GM12878 (cell line): ENCODE results near the gene IGF2R. TPM values are rescaled to one million over a fixed set of nuclear protein-coding genes. Genes with fewer than 3 reads are reported as not detected.

Experiments
- ATAC-seq: fragments of 200-7000 bp; cut with Tn5 transposase; 3 replicates; pipeline ENCODE4 v1.9.1; 2020; ENCODE audit warnings: mild to moderate bottlenecking, moderate library complexity
- BruUV-seq: library from RNA; stranded (reverse); fragments of 400-500 nt; replicated peaks from 2 replicates; lab custom pipeline; 2021; lab: Mats Ljungman, UMichigan
- CTCF ChIA-PET: fragments of 300-600 bp; sonication (Branson Sonifier 250); formaldehyde crosslinking; extraction: SDS; loops from one replicate; lab custom pipeline; 2021; ENCODE audit warnings: inconsistent platforms; lab: Yijun Ruan, JAX
- POLR2A ChIA-PET: fragments of 350-600 bp; formaldehyde crosslinking; extraction: SDS; loops from one replicate; lab custom pipeline; 2021; ENCODE audit warnings: inconsistent platforms; lab: Charles Lee
- RAD21 ChIA-PET: fragments of 300-600 bp; sonication (Branson Sonifier 250); formaldehyde crosslinking; loops from one replicate; lab custom pipeline; 2023; ENCODE audit warnings: antibody characterized with exemption; ENCODE audit not compliant: unreplicated experiment; lab: Charles Lee
- SMC1A ChIA-PET: fragments of 300-600 bp; sonication (Branson Sonifier 250); formaldehyde crosslinking; loops from one replicate; lab custom pipeline; 2023; ENCODE audit not compliant: unreplicated experiment, uncharacterized antibody; lab: Charles Lee
- DNase-seq: peaks from one replicate; pipeline ENCODE4 v3.0.0-alpha.2; 2011; ENCODE audit warnings: low read depth, low spot score
- FAIRE-seq: peaks from 3 replicates; lab custom pipeline; 2011; peaks lifted over from hg19 to GRCh38; lab: Jason Lieb, UNC
- H2AFZ ChIP-seq: 2 replicates; pipeline ENCODE4 v1.6.0; 2011; ENCODE audit warnings: low read depth, low read length, control low read depth; ENCODE audit not compliant: control insufficient read depth
- H3K27ac ChIP-seq: 2 replicates; pipeline ENCODE4 v1.5.1; 2011; ENCODE audit warnings: control low read depth; ENCODE audit not compliant: control insufficient read depth, insufficient read depth
- H3K27me3 ChIP-seq, 2 experiments: replicated peaks in 1 of 2; 2 replicates each; pipeline versions ENCODE4 v1.6.0 to v1.6.1; 2011; ENCODE audit warnings: low read length in 1 of 2; ENCODE audit not compliant: control insufficient read depth in 2 of 2, insufficient read depth in 2 of 2
- H3K36me3 ChIP-seq, 2 experiments: 2 replicates each; pipeline ENCODE4 v1.5.1; 2011; ENCODE audit warnings: low read length in 1 of 2; ENCODE audit not compliant: control insufficient read depth in 2 of 2, insufficient read depth in 2 of 2
- H3K4me1 ChIP-seq: 2 replicates; pipeline ENCODE4 v1.6.1; 2011; ENCODE audit warnings: mild to moderate bottlenecking, low read length, moderate library complexity, mixed read lengths; ENCODE audit not compliant: control insufficient read depth, insufficient read depth
- H3K4me2 ChIP-seq: 2 replicates; pipeline ENCODE4 v1.6.0; 2011; ENCODE audit warnings: control low read depth; ENCODE audit not compliant: control insufficient read depth, insufficient read depth
- H3K4me3 ChIP-seq: fragments of 200-600 bp; sonication (generic); 2 replicates; pipeline ENCODE4 v1.5.1; 2016
- H3K79me2 ChIP-seq: 2 replicates; pipeline ENCODE4 v1.6.0; 2011; ENCODE audit warnings: low read length; ENCODE audit not compliant: control insufficient read depth, insufficient read depth
- H3K9ac ChIP-seq: 2 replicates; pipeline ENCODE4 v1.8.0; 2011; ENCODE audit warnings: low read length, control low read depth, mixed read lengths; ENCODE audit not compliant: control insufficient read depth, insufficient read depth
- H3K9me3 ChIP-seq: replicated peaks from 3 replicates; pipeline ENCODE4 v1.5.1; 2011; ENCODE audit warnings: mild to moderate bottlenecking, low read length; ENCODE audit not compliant: control insufficient read depth, insufficient read depth
- H4K20me1 ChIP-seq: 2 replicates; pipeline ENCODE4 v1.6.0; 2011; ENCODE audit not compliant: control insufficient read depth, insufficient read depth
- ASH2L ChIP-seq: fragments of 300-600, 200-600 bp; sonication (generic); IDR thresholded peaks from 2 replicates; pipeline ENCODE4 v1.6.1; 2017; ENCODE audit warnings: low read depth, mild to moderate bottlenecking, borderline replicate concordance
- CHD1 ChIP-seq: IDR thresholded peaks from 2 replicates; pipeline ENCODE4 v1.6.1; 2012; ENCODE audit warnings: low read depth, low read length, improper control_type of control experiment
- CHD4 ChIP-seq: fragments of 200-600 bp; sonication (generic); IDR thresholded peaks from 2 replicates; pipeline ENCODE4 v1.6.1; 2016; ENCODE audit warnings: mild to moderate bottlenecking
- FOXK2 ChIP-seq: fragments of 450-650 bp; IDR thresholded peaks from 2 replicates; pipeline ENCODE4 v1.6.1; 2017; ENCODE audit warnings: mild to moderate bottlenecking, moderate library complexity
- MTA2 ChIP-seq: fragments of 450-650 bp; IDR thresholded peaks from 2 replicates; pipeline ENCODE4 v1.6.1; 2016; ENCODE audit warnings: low read depth, mild to moderate bottlenecking, moderate library complexity
- RAD21 ChIP-seq: IDR thresholded peaks from 2 replicates; pipeline ENCODE4 v1.6.1; 2011; ENCODE audit warnings: mild to moderate bottlenecking, low read depth, low read length, moderate library complexity; ENCODE audit not compliant: insufficient read depth
- RFX5 ChIP-seq: IDR thresholded peaks from 2 replicates; pipeline ENCODE4 v1.6.1; 2011; ENCODE audit warnings: low read depth, low read length, improper control_type of control experiment
- SMAD5 ChIP-seq: IDR thresholded peaks from 2 replicates; pipeline ENCODE4 v1.6.1; 2016; ENCODE audit warnings: antibody characterized with exemption, low read depth
- WGBS: methylation state at CpG from one replicate; pipeline ENCODE4 v1.1.6; 2016; ENCODE audit warnings: low lambda C conversion rate; ENCODE audit not compliant: insufficient replicate concordance, insufficient coverage; ENCODE audit errors: missing lambda C conversion rate; 5-methylcytosine and 5-hydroxymethylcytosine counted together
- in situ Hi-C: fragments of 300-500 bp; cut with MboI; formaldehyde crosslinking; loops from 9 replicates; pipeline ENCODE4 v1.14.3; 2018; ENCODE audit warnings: mixed read lengths
- intact Hi-C: fragments of 100-400 bp; cut with micrococcal nuclease; formaldehyde crosslinking; loops from one replicate; pipeline ENCODE4 v1.14.2; 2022; ENCODE audit not compliant: unreplicated experiment
- polyA plus RNA-seq, 11 experiments: library from polyadenylated mRNA; depleted of rRNA in 4 of 11; unstranded in 6 of 11; stranded (reverse) in 5 of 11; fragments of >200 nt; fragmentation: Nextera tagmentation in 4 of 11; fragmentation: Illumina TruSeq in 1 of 11; extraction: Ambion mirVana in 4 of 11; extraction: Trizol in 1 of 11; gene quantifications; 1 replicate in 1 of 11; 2 replicates in 10 of 11; pipeline versions ENCODE4 v1.2.1 to v1.2.3, GENCODE V29; 2011 to 2016; ENCODE audit warnings: inconsistent platforms in 2 of 11, missing spikeins in 2 of 11, low read depth in 1 of 11
- total RNA-seq, 4 experiments: library from RNA; depleted of rRNA in 3 of 4; stranded (reverse); fragments of >200 nt in 3 of 4; fragmentation: Illumina TruSeq in 1 of 4; extraction: Trizol in 1 of 4; gene quantifications; 2 replicates each; pipeline versions ENCODE4 v1.2.1 to v1.2.3, GENCODE V29; 2013 to 2021
- TF ChIP-seq, protein P1 (sequence below): fragments of 450-650 bp; formaldehyde crosslinking; IDR thresholded peaks from 2 replicates; pipeline ENCODE4 v1.4.0; 2020; ENCODE audit warnings: mild to moderate bottlenecking, moderate library complexity
- TF ChIP-seq, protein P2 (sequence below): IDR thresholded peaks from 2 replicates; pipeline ENCODE4 v1.6.1; 2011; ENCODE audit warnings: borderline replicate concordance, low read depth, mild to moderate bottlenecking, moderate library complexity, mixed read lengths, low read length; ENCODE audit not compliant: insufficient read depth; ENCODE audit errors: extremely low read length
- TF ChIP-seq, protein P3 (sequence below): IDR thresholded peaks from 2 replicates; pipeline ENCODE4 v1.6.1; 2012; ENCODE audit warnings: improper control_type of control experiment, low read depth, low read length; ENCODE audit not compliant: insufficient replicate concordance
- TF ChIP-seq, protein P4 (sequence below): fragments of 450-650 bp; IDR thresholded peaks from 2 replicates; pipeline ENCODE4 v1.6.1; 2016; ENCODE audit warnings: mild to moderate bottlenecking
- TF ChIP-seq, protein P5 (sequence below): fragments of 450-650 bp; IDR thresholded peaks from 2 replicates; pipeline ENCODE4 v1.6.1; 2014; ENCODE audit warnings: mild to moderate bottlenecking

Gene IGF2R
- total and polyA plus RNA-seq, 10 of the 15 experiments (the other 5 are each of a cell fraction or from before 2014, with no cell fraction given): 1.00 to 40.1 (median 16.8) TPM

DNA sequence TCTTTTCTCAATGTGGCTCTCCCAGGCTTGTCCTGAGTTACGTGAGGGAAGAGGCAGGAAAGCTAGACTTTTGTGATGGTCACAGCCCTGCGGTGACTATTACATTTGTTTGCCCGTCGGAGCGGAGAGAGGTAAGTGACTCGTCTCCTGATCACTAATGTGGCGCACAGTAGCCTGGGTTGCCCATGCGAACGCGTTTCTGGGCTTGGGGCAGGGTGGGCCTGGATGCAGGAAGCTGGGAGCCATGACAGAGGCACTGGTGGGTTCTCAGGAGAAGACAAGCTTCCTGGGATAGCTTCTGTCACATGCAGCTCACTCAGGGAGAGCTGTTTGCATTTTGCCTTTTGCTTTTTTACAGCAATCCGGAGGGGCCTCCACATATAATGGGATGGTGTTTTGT lies 60.6 kb downstream of the IGF2R start:
- intact Hi-C loops (no loop called here), in situ Hi-C loops (no loop called here)
- H3K4me2 ChIP-seq: no peak overlapping the region
- SMC1A ChIA-PET: interaction anchor here (1.2 kb wide), 1 partner anchor 50 kb away, joined by 3 read pairs; no protein-coding TSS in a partner anchor
- 95% methylated on average over 11 of the region's 11 CpGs for WGBS
- H3K4me1 ChIP-seq: no peaks in the 10 kb centered on the region
- RAD21 ChIA-PET: no interaction called here
- DNase-seq: no peak
- no peak for FAIRE-seq
- BruUV-seq: no TSS peak
- no peak overlapping the region for H3K9ac ChIP-seq
- H3K79me2 ChIP-seq: no peaks in the 10 kb centered on the region
- no peak overlapping the region for H3K27ac ChIP-seq
- no peaks in the 10 kb centered on the region for H3K9me3 ChIP-seq
- POLR2A ChIA-PET: no interaction called here
- H4K20me1 ChIP-seq: no peaks in the 10 kb centered on the region
- CTCF ChIA-PET: no interaction called here
- H3K4me3 ChIP-seq: no peak overlapping the region
- H2AFZ ChIP-seq: no peak overlapping the region
- H3K36me3 ChIP-seq: peaks cover 23 to 32% of the 10 kb centered on the region in 2 experiments
- no peak for ATAC-seq
- H3K27me3 ChIP-seq: no peaks in the 10 kb centered on the region
- TF ChIP-seq, protein P1, sequence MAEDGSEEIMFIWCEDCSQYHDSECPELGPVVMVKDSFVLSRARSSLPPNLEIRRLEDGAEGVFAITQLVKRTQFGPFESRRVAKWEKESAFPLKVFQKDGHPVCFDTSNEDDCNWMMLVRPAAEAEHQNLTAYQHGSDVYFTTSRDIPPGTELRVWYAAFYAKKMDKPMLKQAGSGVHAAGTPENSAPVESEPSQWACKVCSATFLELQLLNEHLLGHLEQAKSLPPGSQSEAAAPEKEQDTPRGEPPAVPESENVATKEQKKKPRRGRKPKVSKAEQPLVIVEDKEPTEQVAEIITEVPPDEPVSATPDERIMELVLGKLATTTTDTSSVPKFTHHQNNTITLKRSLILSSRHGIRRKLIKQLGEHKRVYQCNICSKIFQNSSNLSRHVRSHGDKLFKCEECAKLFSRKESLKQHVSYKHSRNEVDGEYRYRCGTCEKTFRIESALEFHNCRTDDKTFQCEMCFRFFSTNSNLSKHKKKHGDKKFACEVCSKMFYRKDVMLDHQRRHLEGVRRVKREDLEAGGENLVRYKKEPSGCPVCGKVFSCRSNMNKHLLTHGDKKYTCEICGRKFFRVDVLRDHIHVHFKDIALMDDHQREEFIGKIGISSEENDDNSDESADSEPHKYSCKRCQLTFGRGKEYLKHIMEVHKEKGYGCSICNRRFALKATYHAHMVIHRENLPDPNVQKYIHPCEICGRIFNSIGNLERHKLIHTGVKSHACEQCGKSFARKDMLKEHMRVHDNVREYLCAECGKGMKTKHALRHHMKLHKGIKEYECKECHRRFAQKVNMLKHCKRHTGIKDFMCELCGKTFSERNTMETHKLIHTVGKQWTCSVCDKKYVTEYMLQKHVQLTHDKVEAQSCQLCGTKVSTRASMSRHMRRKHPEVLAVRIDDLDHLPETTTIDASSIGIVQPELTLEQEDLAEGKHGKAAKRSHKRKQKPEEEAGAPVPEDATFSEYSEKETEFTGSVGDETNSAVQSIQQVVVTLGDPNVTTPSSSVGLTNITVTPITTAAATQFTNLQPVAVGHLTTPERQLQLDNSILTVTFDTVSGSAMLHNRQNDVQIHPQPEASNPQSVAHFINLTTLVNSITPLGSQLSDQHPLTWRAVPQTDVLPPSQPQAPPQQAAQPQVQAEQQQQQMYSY (CRISPR knock-in tag): no peak
- TF ChIP-seq, protein P2, sequence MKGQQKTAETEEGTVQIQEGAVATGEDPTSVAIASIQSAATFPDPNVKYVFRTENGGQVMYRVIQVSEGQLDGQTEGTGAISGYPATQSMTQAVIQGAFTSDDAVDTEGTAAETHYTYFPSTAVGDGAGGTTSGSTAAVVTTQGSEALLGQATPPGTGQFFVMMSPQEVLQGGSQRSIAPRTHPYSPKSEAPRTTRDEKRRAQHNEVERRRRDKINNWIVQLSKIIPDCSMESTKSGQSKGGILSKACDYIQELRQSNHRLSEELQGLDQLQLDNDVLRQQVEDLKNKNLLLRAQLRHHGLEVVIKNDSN: no peak
- no peak for TF ChIP-seq RAD21
- TF ChIP-seq MTA2: no peak
- TF ChIP-seq, protein P3, sequence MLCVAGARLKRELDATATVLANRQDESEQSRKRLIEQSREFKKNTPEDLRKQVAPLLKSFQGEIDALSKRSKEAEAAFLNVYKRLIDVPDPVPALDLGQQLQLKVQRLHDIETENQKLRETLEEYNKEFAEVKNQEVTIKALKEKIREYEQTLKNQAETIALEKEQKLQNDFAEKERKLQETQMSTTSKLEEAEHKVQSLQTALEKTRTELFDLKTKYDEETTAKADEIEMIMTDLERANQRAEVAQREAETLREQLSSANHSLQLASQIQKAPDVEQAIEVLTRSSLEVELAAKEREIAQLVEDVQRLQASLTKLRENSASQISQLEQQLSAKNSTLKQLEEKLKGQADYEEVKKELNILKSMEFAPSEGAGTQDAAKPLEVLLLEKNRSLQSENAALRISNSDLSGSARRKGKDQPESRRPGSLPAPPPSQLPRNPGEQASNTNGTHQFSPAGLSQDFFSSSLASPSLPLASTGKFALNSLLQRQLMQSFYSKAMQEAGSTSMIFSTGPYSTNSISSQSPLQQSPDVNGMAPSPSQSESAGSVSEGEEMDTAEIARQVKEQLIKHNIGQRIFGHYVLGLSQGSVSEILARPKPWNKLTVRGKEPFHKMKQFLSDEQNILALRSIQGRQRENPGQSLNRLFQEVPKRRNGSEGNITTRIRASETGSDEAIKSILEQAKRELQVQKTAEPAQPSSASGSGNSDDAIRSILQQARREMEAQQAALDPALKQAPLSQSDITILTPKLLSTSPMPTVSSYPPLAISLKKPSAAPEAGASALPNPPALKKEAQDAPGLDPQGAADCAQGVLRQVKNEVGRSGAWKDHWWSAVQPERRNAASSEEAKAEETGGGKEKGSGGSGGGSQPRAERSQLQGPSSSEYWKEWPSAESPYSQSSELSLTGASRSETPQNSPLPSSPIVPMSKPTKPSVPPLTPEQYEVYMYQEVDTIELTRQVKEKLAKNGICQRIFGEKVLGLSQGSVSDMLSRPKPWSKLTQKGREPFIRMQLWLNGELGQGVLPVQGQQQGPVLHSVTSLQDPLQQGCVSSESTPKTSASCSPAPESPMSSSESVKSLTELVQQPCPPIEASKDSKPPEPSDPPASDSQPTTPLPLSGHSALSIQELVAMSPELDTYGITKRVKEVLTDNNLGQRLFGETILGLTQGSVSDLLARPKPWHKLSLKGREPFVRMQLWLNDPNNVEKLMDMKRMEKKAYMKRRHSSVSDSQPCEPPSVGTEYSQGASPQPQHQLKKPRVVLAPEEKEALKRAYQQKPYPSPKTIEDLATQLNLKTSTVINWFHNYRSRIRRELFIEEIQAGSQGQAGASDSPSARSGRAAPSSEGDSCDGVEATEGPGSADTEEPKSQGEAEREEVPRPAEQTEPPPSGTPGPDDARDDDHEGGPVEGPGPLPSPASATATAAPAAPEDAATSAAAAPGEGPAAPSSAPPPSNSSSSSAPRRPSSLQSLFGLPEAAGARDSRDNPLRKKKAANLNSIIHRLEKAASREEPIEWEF: no peak
- no peak for TF ChIP-seq CHD4
- no peak for TF ChIP-seq SMAD5
- no peak for TF ChIP-seq FOXK2
- TF ChIP-seq, protein P4, sequence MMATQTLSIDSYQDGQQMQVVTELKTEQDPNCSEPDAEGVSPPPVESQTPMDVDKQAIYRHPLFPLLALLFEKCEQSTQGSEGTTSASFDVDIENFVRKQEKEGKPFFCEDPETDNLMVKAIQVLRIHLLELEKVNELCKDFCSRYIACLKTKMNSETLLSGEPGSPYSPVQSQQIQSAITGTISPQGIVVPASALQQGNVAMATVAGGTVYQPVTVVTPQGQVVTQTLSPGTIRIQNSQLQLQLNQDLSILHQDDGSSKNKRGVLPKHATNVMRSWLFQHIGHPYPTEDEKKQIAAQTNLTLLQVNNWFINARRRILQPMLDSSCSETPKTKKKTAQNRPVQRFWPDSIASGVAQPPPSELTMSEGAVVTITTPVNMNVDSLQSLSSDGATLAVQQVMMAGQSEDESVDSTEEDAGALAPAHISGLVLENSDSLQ: no peak
- no peak for TF ChIP-seq ASH2L
- TF ChIP-seq CHD1: no peak
- TF ChIP-seq RFX5: no peak
- TF ChIP-seq, protein P5, sequence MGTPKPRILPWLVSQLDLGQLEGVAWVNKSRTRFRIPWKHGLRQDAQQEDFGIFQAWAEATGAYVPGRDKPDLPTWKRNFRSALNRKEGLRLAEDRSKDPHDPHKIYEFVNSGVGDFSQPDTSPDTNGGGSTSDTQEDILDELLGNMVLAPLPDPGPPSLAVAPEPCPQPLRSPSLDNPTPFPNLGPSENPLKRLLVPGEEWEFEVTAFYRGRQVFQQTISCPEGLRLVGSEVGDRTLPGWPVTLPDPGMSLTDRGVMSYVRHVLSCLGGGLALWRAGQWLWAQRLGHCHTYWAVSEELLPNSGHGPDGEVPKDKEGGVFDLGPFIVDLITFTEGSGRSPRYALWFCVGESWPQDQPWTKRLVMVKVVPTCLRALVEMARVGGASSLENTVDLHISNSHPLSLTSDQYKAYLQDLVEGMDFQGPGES: no peak
